H1 (cell line): ENCODE results near the gene RRN3. TPM values are rescaled to one million over a fixed set of nuclear protein-coding genes. Genes with fewer than 3 reads are reported as not detected.

Experiments used
- HDAC2 ChIP-seq, 2 experiments: fragments of 300-600 bp in 1 of 2; sonication (generic) in 1 of 2; IDR thresholded peaks; 2 replicates each; pipeline ENCODE4 v1.6.1; 2011 to 2012; ENCODE audit warnings: low read depth in 2 of 2, low read length in 2 of 2, mild to moderate bottlenecking in 2 of 2, moderate library complexity in 2 of 2, borderline replicate concordance in 1 of 2, inconsistent platforms in 1 of 2
- USF2 ChIP-seq: IDR thresholded peaks from 2 replicates; pipeline ENCODE4 v1.6.1; 2011; ENCODE audit warnings: low read length, improper control_type of control experiment
- polyA plus RNA-seq, 7 experiments: library from polyadenylated mRNA; depleted of rRNA in 3 of 7; stranded (reverse) in 5 of 7; unstranded in 2 of 7; fragments of >200 nt in 5 of 7; fragments of 200-250 nt in 2 of 7; gene quantifications; 1 replicate in 5 of 7; 2 replicates in 1 of 7; 4 replicates in 1 of 7; pipeline versions ENCODE4 v1.2.1 to v1.2.3, GENCODE V29; 2011 to 2013; ENCODE audit warnings: missing spikeins in 2 of 7, mixed read lengths in 2 of 7
- total RNA-seq: library from RNA; stranded (reverse); fragmentation: NEBNext Ultra II Directional; extraction: Animal tissue kit (Norgen Biotek cat#: 25700); gene quantifications from 2 replicates; pipeline ENCODE4 v1.2.1, GENCODE V29; 2021

The RRN3 gene
- total and polyA plus RNA-seq, 2 of the 8 experiments (the other 6 are each of a cell fraction or from before 2014, with no cell fraction given): 15.1 to 26.0 TPM

DNA sequence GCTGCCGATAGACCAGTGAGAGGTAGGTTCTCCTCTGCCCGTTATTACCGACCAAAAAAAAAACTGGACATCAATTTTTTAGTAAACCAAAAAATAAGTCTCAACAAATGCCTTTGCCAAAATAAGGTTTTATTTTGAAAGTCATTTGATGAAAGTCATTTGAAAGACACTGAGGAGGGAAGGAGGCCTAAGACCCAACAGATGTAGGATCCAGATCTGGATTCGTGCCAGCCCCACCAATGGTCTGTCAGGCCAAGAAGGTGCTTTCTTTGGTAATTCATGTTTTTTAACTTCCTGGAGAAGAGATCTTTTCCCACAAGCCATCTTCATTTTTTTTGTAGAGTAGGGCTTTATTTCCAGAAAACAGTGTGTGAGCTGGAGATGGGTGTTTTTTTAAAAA lies 56.3 kb downstream of the RRN3 start (continued):
- TF ChIP-seq USF2 (no peak), HDAC2 (IDR thresholded peaks at IDR 0.05; ENCODE audit: borderline replicate concordance in 1 of 2, low read depth in 2 of 2, low read length in 2 of 2) (no peak)
